ENCODE data around the gene SDC3. TPM values are rescaled to one million over a fixed set of nuclear protein-coding genes. Genes with fewer than 3 reads are reported as not detected.
A peak's percentile ranks its signal among the peaks of the same experiment; 100 is the strongest.

SDC3 gene
- total and polyA plus RNA-seq, 10 of the 15 experiments (the other 5 are each of a cell fraction or from before 2014, with no cell fraction given): under 0.01 to 0.46 (median 0.07) TPM; not detected in 2

DNA sequence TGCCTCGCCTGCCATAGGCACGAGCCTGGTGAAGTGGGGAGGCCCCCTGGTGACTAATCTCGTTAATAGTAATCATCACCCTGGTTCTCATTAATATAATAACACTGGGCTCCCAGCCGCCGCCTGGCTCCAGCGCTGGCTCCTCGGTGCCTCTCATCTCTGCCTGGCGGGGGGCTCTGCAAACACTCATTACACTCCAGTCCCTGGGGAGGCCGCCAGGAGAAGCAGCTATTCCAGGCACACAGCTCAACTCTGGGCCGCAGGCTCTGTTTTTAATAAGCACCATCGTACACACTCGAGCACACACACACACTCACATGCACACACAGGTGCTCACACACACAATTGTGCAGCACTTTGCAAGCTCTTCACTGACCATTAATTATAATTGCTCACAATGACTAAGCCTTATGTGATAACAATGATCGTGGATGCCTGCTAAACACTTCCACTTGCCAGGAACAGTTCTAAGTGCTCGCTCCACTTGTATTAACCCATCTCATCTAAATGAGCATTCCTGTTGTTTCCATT, 52.2 kb downstream of the SDC3 start:
- in situ Hi-C loops (cut with MboI): no loop called here
- intact Hi-C loops (cut with micrococcal nuclease; ENCODE audit: unreplicated experiment): no loop called here
- Histone ChIP-seq H3K4me1 (ENCODE audit: control insufficient read depth, insufficient read depth, low read length) (no peaks in the 10 kb centered on the region), H3K9me3 (replicated peaks; ENCODE audit: control insufficient read depth, insufficient read depth, low read length) (no peaks in the 10 kb centered on the region; the same call in 2 of the 3 replicates), H4K20me1 (ENCODE audit: control insufficient read depth, insufficient read depth) (no peaks in the 10 kb centered on the region), H3K4me2 (ENCODE audit: control insufficient read depth, insufficient read depth) (no peak overlapping the region), H3K4me3 (no peak overlapping the region), H3K27me3 (replicated peaks in 1 of 2; ENCODE audit: control insufficient read depth in 2 of 2, insufficient read depth in 2 of 2, low read length in 1 of 2) (peaks cover 0 to 5% of the 10 kb centered on the region in 2 experiments; a peak in 2 of 4 replicates), H3K9ac (ENCODE audit: control insufficient read depth, insufficient read depth, low read length) (no peak overlapping the region), H3K27ac (ENCODE audit: control insufficient read depth, insufficient read depth) (no peak overlapping the region), H3K36me3 (ENCODE audit: control insufficient read depth in 2 of 2, insufficient read depth in 2 of 2, low read length in 1 of 2) (no peaks in the 10 kb centered on the region), H3K79me2 (ENCODE audit: control insufficient read depth, insufficient read depth, low read length) (no peaks in the 10 kb centered on the region), H2AFZ (ENCODE audit: control insufficient read depth, low read depth, low read length) (no peak overlapping the region)
- WGBS (ENCODE audit: insufficient coverage, insufficient replicate concordance, low lambda C conversion rate, missing lambda C conversion rate): 10% methylated on average over 13 of the region's 14 CpGs
- ChIA-PET CTCF (interaction anchor here (0.7 kb wide), 1 partner anchor 55 kb away, joined by 4 read pairs; no protein-coding TSS in a partner anchor), RAD21 (ENCODE audit: unreplicated experiment) (no interaction called here), POLR2A (interaction anchor here (0.7 kb wide), 1 partner anchor 445 kb away, joined by 3 read pairs; no protein-coding TSS in a partner anchor), SMC1A (ENCODE audit: uncharacterized antibody, unreplicated experiment) (no interaction called here)
- peak; percentile 71 for ATAC-seq
- no peak for DNase-seq (ENCODE audit: low read depth, low spot score)
- BruUV-seq (replicated peaks): no TSS peak
- FAIRE-seq: no peak
- TF ChIP-seq, protein P1, sequence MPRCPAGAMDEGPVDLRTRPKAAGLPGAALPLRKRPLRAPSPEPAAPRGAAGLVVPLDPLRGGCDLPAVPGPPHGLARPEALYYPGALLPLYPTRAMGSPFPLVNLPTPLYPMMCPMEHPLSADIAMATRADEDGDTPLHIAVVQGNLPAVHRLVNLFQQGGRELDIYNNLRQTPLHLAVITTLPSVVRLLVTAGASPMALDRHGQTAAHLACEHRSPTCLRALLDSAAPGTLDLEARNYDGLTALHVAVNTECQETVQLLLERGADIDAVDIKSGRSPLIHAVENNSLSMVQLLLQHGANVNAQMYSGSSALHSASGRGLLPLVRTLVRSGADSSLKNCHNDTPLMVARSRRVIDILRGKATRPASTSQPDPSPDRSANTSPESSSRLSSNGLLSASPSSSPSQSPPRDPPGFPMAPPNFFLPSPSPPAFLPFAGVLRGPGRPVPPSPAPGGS (IDR thresholded peaks at IDR 0.05; ENCODE audit: borderline replicate concordance, insufficient read depth, low read depth, low read length, poor library complexity, severe bottlenecking): peak; percentile 75
- TF ChIP-seq BMI1 (IDR thresholded peaks at IDR 0.05; ENCODE audit: borderline replicate concordance) (no peak), BHLHE40 (IDR thresholded peaks at IDR 0.05; ENCODE audit: borderline replicate concordance in 1 of 2, low read depth in 2 of 2, low read length in 1 of 2) (peak in 1 of 2 experiments; percentile 48; a peak in 1 of 4 replicates)

DNA sequence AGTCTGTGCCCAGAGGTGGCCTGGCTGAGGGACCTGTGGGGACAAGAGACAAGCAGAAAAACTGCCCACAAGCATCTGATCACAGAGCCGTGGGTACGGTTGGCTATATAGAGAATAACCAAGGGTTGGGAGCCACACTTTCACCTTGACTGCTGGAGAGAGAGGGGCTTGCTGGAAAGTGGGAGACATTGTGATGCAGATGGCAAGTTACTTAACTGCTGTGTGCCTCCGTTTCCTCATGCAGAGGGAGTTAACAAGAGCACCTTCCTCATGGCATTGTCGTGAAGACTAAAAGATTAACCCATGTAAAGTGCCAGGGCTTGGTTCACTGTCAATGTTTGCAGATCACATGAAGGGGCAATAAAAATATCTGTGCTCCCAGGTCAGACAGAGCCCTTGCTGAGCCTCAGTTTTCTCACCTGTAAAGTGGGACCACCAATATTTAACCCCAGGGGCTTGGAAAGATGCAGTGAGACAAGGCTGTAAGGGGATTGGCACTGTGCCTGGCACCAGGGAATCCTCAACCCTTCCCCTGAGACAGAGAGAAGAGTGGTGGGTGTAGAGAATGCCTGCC, 52.8 kb downstream of the SDC3 start:
- CTCF ChIA-PET: interaction anchor here (0.7 kb wide), 1 partner anchor 54 kb away, joined by 4 read pairs; no protein-coding TSS in a partner anchor
- TF ChIP-seq, protein P2, sequence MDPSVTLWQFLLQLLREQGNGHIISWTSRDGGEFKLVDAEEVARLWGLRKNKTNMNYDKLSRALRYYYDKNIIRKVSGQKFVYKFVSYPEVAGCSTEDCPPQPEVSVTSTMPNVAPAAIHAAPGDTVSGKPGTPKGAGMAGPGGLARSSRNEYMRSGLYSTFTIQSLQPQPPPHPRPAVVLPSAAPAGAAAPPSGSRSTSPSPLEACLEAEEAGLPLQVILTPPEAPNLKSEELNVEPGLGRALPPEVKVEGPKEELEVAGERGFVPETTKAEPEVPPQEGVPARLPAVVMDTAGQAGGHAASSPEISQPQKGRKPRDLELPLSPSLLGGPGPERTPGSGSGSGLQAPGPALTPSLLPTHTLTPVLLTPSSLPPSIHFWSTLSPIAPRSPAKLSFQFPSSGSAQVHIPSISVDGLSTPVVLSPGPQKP (IDR thresholded peaks at IDR 0.05; ENCODE audit: low read depth, low read length): no peak
- no peak for TF ChIP-seq EED (IDR thresholded peaks at IDR 0.05; ENCODE audit: low read depth)
- TF ChIP-seq FOS (IDR thresholded peaks at IDR 0.05; ENCODE audit: borderline replicate concordance, extremely low read depth, insufficient read length): no peak
- no peak for TF ChIP-seq MTA2 (IDR thresholded peaks at IDR 0.05; ENCODE audit: low read depth)
- TF ChIP-seq CHD4 (IDR thresholded peaks at IDR 0.05): no peak
- no peak for TF ChIP-seq SUZ12 (IDR thresholded peaks at IDR 0.05; ENCODE audit: unreplicated experiment)
- no peak for TF ChIP-seq IKZF1 (conservative IDR thresholded peaks at IDR 0.05)
- TF ChIP-seq USF2 (IDR thresholded peaks at IDR 0.05; ENCODE audit: borderline replicate concordance, low read depth, low read length): no peak
- no peak for TF ChIP-seq YY1 (IDR thresholded peaks at IDR 0.05; ENCODE audit: low read depth, low read length)
- TF ChIP-seq MTA3 (IDR thresholded peaks at IDR 0.05; ENCODE audit: borderline replicate concordance, low read length): no peak

More for the DNA sequence above, 52.8 kb downstream of the SDC3 start:
- intact Hi-C loops (cut with micrococcal nuclease; ENCODE audit: unreplicated experiment) (no loop called here), in situ Hi-C loops (cut with MboI) (no loop called here)
- 0% methylated on average over 4 of the region's 4 CpGs for WGBS (ENCODE audit: insufficient coverage, insufficient replicate concordance, low lambda C conversion rate, missing lambda C conversion rate)
- FAIRE-seq (no peak), DNase-seq (ENCODE audit: low read depth, low spot score) (no peak), ATAC-seq (no peak)
- H2AFZ ChIP-seq (ENCODE audit: control insufficient read depth, low read depth, low read length): no peak overlapping the region
- no peak overlapping the region for H3K9ac ChIP-seq (ENCODE audit: control insufficient read depth, insufficient read depth, low read length)
- no peak overlapping the region for H3K27ac ChIP-seq (ENCODE audit: control insufficient read depth, insufficient read depth)
- H3K4me1 ChIP-seq (ENCODE audit: control insufficient read depth, insufficient read depth, low read length): no peaks in the 10 kb centered on the region
- H3K4me2 ChIP-seq (ENCODE audit: control insufficient read depth, insufficient read depth): no peak overlapping the region
- no peak overlapping the region for H3K4me3 ChIP-seq
- H3K79me2 ChIP-seq (ENCODE audit: control insufficient read depth, insufficient read depth, low read length): no peaks in the 10 kb centered on the region
- no peaks in the 10 kb centered on the region; the same call in 2 of the 3 replicates for H3K9me3 ChIP-seq (replicated peaks; ENCODE audit: control insufficient read depth, insufficient read depth, low read length)
- SMC1A ChIA-PET (ENCODE audit: uncharacterized antibody, unreplicated experiment): interaction anchor here (1.2 to 2.3 kb wide), 2 partner anchors 57 to 77 kb away, joined by 3 to 8 read pairs; no protein-coding TSS in a partner anchor
- RAD21 ChIA-PET (ENCODE audit: unreplicated experiment): no interaction called here
- no peaks in the 10 kb centered on the region for H4K20me1 ChIP-seq (ENCODE audit: control insufficient read depth, insufficient read depth)
- no peaks in the 10 kb centered on the region for H3K36me3 ChIP-seq (ENCODE audit: control insufficient read depth in 2 of 2, insufficient read depth in 2 of 2, low read length in 1 of 2)
- BruUV-seq (replicated peaks): no TSS peak
- H3K27me3 ChIP-seq (replicated peaks in 1 of 2; ENCODE audit: control insufficient read depth in 2 of 2, insufficient read depth in 2 of 2, low read length in 1 of 2): peaks cover 0 to 4% of the 10 kb centered on the region in 2 experiments; a peak in 3 of 4 replicates
- POLR2A ChIA-PET: no interaction called here
